Natural killer cell treated with Interleukin-12 subunit alpha and Interleukin-12 subunit beta and Interleukin-15 and Interleukin-18, amount 100 ng/mL, for 72 hours (primary cell): ENCODE results near the gene RHD. TPM values are rescaled to one million over a fixed set of nuclear protein-coding genes. Genes with fewer than 3 reads are reported as not detected.
A peak's percentile ranks its signal among the peaks of the same experiment; 100 is the strongest.
"Not testable (repeated sequence)": the region's sequence is repeated elsewhere in the genome, so short reads cannot be mapped to it uniquely, and the experiment has no call there.

Experiments used
- ATAC-seq, 2 donors: fragments of 150-1000 bp; cut with Tn5 transposase in 1 of 2; sonication (Bioruptor Pico), chemical (Tn5 transposase) in 1 of 2; 2 replicates each; pipeline ENCODE4 v1.10.0; 2021
- DNase-seq: peaks from one replicate; pipeline ENCODE4 v3.0.0; 2022; ENCODE audit warnings: low spot score
- H3K27ac Mint-ChIP-seq, 2 donors: 1 replicate in 1 of 2; 2 replicates in 1 of 2; pipeline ENCODE4 v1.8.0; 2022; ENCODE audit warnings: mixed read lengths in 2 of 2, mild to moderate bottlenecking in 1 of 2, moderate library complexity in 1 of 2
- H3K27me3 Mint-ChIP-seq, 2 donors: 1 replicate in 1 of 2; 2 replicates in 1 of 2; pipeline ENCODE4 v1.8.0; 2022; ENCODE audit warnings: mixed read lengths in 2 of 2
- H3K36me3 Mint-ChIP-seq: one replicate; pipeline ENCODE4 v1.8.0; 2022; ENCODE audit warnings: mixed read lengths
- H3K4me1 Mint-ChIP-seq, 2 donors: 1 replicate in 1 of 2; 2 replicates in 1 of 2; pipeline ENCODE4 v1.8.0; 2022; ENCODE audit warnings: low read depth in 2 of 2, mixed read lengths in 2 of 2, mild to moderate bottlenecking in 1 of 2
- H3K4me3 Mint-ChIP-seq: one replicate; pipeline ENCODE4 v1.8.0; 2022; ENCODE audit warnings: mixed read lengths
- H3K9me3 Mint-ChIP-seq: 2 replicates; pipeline ENCODE4 v1.8.0; 2022; ENCODE audit warnings: mixed read lengths
- total RNA-seq, 2 donors: library from RNA; stranded (reverse); gene quantifications; one replicate each; pipeline ENCODE4 v1.2.3, GENCODE V29; 2022

RHD gene
- total RNA-seq, 2 donors from 2014 or later = not detected

DNA sequence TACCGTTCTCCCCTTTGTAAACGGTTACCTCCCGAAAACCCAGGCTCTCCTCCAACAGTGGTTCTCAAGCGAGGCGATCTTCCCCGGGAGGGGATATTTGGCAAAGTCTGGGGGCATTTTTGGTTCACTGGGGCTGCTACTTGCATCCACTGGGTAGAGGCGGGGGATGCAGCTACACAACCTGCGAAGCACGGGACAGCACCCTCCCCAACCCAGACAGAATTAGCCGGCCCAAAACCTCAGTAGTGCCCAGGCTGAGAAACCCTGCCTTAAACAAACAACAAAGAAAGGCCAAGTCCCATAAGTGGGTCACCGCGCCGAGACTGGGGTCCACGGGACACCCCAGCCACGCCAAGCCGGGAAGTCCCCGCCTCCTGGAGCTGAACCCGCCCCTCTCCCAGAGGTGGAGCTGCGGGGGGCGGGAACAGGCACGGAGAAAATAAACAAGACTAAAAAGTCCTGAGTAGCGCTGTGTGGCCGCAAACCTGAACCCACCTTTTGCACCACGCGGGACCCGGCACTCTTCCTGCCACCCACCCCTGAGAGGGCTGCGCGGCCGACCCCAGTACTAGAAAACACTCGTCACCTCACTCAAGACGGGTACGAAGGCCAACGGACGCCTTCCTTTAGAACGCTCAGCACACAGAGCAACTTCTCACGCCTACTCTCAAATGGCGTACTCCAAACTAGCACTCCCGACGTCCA, 65.3 kb downstream of the RHD start:
- peak overlapping the region; percentile 93 for H3K4me3 Mint-ChIP-seq
- H3K4me1 Mint-ChIP-seq = peaks cover 14 to 36% of the 10 kb centered on the region in 2 donors
- peak overlapping the region; percentile 81 to 85 for H3K27ac Mint-ChIP-seq
- DNase-seq, H3K27me3 Mint-ChIP-seq, H3K36me3 Mint-ChIP-seq, H3K9me3 Mint-ChIP-seq: not testable (repeated sequence)
- peak; percentile 72 to 79 for ATAC-seq

DNA sequence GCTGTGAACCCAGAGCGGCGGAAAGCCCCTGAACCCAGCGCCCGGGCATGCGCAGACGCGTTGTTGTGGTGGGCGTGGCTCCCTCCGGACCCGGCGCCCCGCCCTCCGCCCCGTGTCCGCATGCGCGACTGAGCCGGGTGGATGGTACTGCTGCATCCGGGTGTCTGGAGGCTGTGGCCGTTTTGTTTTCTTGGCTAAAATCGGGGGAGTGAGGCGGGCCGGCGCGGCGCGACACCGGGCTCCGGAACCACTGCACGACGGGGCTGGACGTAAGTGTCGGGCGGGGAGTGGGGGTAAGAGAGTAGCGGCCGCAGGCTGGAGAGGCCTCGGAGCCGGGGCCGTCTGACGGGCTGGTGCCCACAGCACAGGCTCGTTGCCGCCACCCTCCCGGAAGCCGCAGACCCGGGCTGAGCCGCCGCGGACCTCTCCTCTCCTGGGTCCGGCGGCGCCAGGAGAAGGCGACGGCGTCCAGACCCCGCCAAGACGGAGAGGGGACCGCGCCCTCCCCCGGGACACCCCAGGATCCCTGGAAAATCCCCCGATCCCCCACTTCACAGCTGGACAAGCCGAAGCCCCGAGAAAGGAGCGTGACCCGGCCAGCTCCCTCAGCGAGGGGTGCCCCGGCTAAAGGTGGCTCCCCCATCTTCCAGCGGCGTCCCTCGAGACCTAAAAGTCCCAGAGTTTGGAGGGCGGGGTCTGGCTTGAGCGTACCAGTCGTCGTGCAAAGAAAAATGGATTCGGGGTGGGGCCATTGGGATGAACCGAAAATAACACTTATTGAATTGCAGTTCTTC, 66.1 kb downstream of the RHD start, which contains the start of gene TMEM50A:
Gene TMEM50A (plus strand): TSS at position 147 of the 794 bp plus-strand sequence. CDS start 2,153 bp downstream, outside the sequence.
- Mint-ChIP-seq H3K36me3 (peaks cover 4% of the 10 kb centered on the region), H3K27me3 (no peaks in the 10 kb centered on the region), H3K4me3 (peak within 1 kb of the TSS; percentile 93), H3K4me1 (peaks cover 19 to 38% of the 10 kb centered on the region in 2 donors), H3K27ac (peak within 1 kb of the TSS; percentile 85 to 88), H3K9me3 (no peaks in the 10 kb centered on the region)
- DNase-seq (peak; percentile 93), ATAC-seq (peak; percentile 91 to 94)

DNA sequence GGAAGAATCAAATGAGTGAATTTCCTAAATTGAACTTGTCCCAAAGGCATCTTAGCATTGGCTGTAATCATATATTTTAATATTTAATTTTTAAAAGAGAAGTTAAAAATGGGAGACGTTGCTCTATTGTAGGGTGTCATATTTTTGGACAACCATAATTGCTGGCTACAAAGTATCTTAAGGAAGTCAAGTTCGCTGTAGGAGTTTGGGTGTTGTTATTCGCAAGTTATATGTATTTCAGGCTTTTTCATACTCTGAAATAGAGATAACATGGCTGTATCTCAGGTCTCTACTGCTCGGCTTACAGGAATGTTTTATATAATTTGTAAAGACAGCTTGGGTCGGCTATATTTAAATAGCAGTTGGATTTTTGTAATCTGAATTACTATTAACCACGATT, 66.7 kb downstream of the RHD start:
- DNase-seq = no peak
- Mint-ChIP-seq H3K9me3 (no peaks in the 10 kb centered on the region), H3K4me3 (peak overlapping the region; percentile 93), H3K4me1 (peaks cover 25 to 43% of the 10 kb centered on the region in 2 donors), H3K27me3 (no peaks in the 10 kb centered on the region), H3K36me3 (peaks cover 10% of the 10 kb centered on the region), H3K27ac (peak overlapping the region; percentile 81 to 85)
- no peak for ATAC-seq

DNA sequence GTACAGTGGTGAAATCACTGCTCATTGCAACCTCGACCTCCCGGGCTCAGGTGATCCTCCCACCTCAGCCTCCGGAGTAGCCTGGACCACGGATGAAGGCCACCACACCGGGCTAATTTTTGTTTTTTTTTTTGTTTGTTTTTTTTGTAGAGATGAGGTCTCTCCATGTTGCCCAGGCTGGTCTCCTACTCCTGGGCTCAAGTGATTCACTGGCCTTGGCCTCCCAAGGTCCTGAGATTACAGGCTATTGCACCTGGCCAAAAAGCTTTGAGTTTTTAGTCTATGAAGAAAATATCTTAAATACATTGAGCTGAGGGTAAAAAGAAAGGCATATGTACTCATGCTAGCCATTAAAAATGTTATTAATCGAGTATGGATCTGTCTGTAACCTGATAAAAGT, 69.4 kb downstream of the RHD start:
- Mint-ChIP-seq H3K36me3 (peaks cover 10% of the 10 kb centered on the region), H3K9me3 (no peaks in the 10 kb centered on the region), H3K4me1 (peaks cover 27 to 38% of the 10 kb centered on the region in 2 donors), H3K27me3 (no peaks in the 10 kb centered on the region), H3K4me3 (no peak overlapping the region), H3K27ac (no peak overlapping the region)
- DNase-seq = no peak
- no peak for ATAC-seq

DNA sequence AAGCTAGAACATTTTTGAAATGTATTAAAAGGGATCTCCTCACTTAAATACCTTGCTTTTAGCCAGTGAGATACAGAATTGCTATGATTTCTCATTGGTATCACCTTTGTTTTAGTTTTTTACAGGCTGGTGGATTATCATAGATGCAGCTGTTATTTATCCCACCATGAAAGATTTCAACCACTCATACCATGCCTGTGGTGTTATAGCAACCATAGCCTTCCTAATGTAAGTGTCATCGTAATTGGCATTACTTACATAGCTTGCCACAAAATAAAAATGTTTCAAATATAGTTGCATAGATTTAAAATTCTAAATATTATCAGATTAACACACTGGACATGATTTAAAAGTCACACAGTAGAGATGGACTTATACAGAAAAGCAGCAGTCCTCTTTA, 70.5 kb downstream of the RHD start:
- Mint-ChIP-seq H3K27me3 (no peaks in the 10 kb centered on the region), H3K27ac (no peak overlapping the region), H3K4me1 (peaks cover 24 to 34% of the 10 kb centered on the region in 2 donors), H3K36me3 (peaks cover 16% of the 10 kb centered on the region), H3K4me3 (no peak overlapping the region), H3K9me3 (no peaks in the 10 kb centered on the region)
- no peak for DNase-seq
- ATAC-seq = no peak

DNA sequence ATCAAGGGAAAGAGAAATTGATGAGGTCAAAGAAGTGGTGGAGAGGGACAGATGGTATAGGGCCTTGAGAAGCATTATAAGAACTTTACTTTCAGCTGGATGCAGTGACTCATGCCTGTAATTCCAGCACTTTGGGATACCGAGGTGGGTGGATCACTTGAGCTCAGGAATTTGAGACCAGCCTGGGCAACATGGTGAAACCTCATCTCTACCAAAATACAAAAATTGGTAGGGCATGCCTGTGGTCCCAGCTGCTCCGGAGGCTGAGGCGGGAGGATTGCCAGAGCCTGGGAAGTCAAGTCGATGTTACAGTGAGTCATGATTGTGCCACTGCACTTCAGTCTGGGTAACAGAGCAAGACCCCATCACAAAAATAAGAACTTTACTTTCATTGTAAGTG, 71.6 kb downstream of the RHD start:
- DNase-seq (no peak), ATAC-seq (no peak)
- H3K27me3 Mint-ChIP-seq = no peaks in the 10 kb centered on the region
- peaks cover 16% of the 10 kb centered on the region for H3K36me3 Mint-ChIP-seq
- no peak overlapping the region for H3K27ac Mint-ChIP-seq
- peaks cover 27 to 34% of the 10 kb centered on the region in 2 donors for H3K4me1 Mint-ChIP-seq
- H3K9me3 Mint-ChIP-seq = no peaks in the 10 kb centered on the region
- no peak overlapping the region for H3K4me3 Mint-ChIP-seq

DNA sequence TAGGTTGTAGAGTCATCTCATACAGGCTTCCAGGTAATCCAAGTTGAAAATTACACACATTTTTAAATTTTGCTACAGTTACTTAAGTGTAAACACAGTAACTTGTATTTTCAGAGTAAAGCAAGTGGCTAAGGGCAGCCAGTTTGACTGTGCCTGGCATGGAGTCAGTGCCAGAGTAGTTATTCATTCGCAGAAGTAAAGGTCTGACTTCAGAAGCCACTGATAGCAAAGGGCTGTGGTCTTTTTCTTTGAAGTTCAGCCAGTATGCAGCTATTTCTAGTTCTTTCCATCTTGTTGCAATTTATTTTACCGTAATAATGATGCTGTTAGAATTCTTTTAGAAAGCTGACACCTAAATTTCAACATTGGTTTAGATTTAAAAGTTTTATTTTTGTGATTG, 75.2 kb downstream of the RHD start:
- Mint-ChIP-seq H3K4me3 (no peak overlapping the region), H3K4me1 (peaks cover 17% of the 10 kb centered on the region in 2 donors), H3K9me3 (no peaks in the 10 kb centered on the region), H3K27ac (no peak overlapping the region), H3K27me3 (no peaks in the 10 kb centered on the region), H3K36me3 (peaks cover 16% of the 10 kb centered on the region)
- DNase-seq = no peak
- no peak for ATAC-seq

DNA sequence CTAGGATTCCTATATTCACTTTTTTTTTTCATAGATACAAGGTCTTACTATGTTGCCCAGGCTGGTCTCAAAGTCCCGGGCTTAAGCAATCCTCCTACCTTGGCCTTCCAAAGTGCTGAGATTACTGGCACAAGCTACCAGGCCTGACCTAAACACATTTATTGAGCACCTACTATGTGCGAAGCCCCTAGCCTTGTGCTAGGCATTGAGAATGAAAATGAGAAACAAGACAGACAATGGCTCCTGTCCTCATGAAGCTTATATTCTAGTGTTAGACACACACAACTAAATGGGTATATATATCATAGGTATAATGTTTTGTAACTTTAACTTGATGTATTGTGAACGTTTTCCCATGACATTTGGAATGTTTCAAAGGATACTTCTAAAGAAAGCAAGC, 77.3 kb downstream of the RHD start:
- Mint-ChIP-seq H3K4me3 (no peak overlapping the region), H3K36me3 (peaks cover 6% of the 10 kb centered on the region), H3K27me3 (no peaks in the 10 kb centered on the region), H3K4me1 (peaks cover 5 to 6% of the 10 kb centered on the region in 2 donors), H3K9me3 (no peaks in the 10 kb centered on the region), H3K27ac (no peak overlapping the region)
- ATAC-seq = no peak
- no peak for DNase-seq

DNA sequence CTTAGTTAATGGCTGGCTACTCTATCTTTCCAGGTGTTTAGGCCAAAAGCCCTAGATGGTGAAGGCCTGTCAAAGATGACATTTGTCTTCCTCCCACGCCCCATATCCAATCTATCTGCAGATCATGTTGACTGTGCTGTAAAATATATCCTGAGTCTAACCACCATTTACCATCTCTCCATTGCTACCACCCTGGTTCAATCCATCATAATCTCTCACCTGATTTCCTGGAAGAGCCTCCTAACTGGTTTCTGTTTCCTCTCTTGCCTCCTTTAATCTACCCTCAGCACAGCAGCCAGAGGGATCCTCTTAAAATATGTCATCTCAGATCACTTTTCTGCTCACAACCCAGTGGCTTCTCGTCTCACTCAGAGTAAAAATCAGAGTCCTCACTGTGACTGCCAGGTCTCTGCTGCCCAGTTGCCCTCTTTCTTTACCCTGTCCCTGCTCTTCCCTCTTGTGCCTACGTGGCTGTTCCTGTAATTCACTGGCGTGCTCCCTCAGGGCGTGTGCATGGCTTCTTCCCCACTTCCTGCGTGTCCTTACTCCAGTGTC, 83.6 kb downstream of the RHD start:
- Mint-ChIP-seq H3K27ac (peak overlapping the region; percentile 52 to 60), H3K9me3 (no peaks in the 10 kb centered on the region), H3K36me3 (peaks cover 16% of the 10 kb centered on the region), H3K27me3 (no peaks in the 10 kb centered on the region), H3K4me3 (no peak overlapping the region), H3K4me1 (peaks cover 11 to 15% of the 10 kb centered on the region in 2 donors)
- DNase-seq = no peak
- no peak for ATAC-seq

DNA sequence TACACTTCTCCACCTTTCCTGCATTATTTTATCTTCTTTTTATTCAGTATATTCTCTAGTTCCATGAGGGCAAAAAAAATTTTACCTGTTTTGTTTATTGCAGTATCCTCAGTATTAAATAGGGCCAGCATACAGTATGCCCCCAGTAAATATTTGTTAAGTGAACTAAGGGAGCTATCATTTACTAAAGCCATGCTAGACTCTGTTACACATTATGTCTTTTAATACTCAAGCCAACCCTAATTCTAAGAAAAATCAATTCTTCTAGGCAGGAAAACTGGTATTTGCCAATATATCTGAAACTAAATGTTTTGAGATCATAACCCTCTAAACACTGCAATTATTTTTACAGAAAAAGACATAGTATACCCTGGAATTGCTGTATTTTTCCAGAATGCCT, 84.1 kb downstream of the RHD start:
- peak overlapping the region; percentile 52 to 60 for H3K27ac Mint-ChIP-seq
- DNase-seq = no peak
- no peaks in the 10 kb centered on the region for H3K27me3 Mint-ChIP-seq
- peaks cover 16% of the 10 kb centered on the region for H3K36me3 Mint-ChIP-seq
- no peaks in the 10 kb centered on the region for H3K9me3 Mint-ChIP-seq
- no peak overlapping the region for H3K4me3 Mint-ChIP-seq
- H3K4me1 Mint-ChIP-seq = peaks cover 14 to 15% of the 10 kb centered on the region in 2 donors
- ATAC-seq = no peak

DNA sequence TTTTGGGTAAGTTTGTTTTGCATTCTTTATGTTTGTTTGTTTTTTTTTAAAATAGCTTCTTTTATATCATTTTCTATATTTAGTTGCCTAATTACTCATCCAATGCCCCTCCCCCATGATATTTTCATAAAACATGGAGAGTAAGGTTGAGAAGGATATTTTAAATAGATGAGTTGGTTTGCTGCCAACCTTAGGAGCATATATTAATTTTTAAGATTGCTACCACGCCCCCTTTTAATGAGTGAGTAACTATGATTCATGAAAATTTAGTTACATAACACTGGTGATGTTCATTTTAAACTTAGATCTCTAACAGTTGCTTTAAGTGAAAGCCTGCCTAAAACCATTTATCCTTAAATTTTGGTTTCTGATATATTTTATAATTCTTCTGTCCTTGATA, 84.5 kb downstream of the RHD start:
- DNase-seq (no peak), ATAC-seq (no peak)
- Mint-ChIP-seq H3K4me1 (peaks cover 14 to 17% of the 10 kb centered on the region in 2 donors), H3K36me3 (peaks cover 18% of the 10 kb centered on the region), H3K27me3 (no peaks in the 10 kb centered on the region), H3K4me3 (peak overlapping the region; percentile 34), H3K27ac (peak overlapping the region; percentile 52 to 55), H3K9me3 (no peaks in the 10 kb centered on the region)

DNA sequence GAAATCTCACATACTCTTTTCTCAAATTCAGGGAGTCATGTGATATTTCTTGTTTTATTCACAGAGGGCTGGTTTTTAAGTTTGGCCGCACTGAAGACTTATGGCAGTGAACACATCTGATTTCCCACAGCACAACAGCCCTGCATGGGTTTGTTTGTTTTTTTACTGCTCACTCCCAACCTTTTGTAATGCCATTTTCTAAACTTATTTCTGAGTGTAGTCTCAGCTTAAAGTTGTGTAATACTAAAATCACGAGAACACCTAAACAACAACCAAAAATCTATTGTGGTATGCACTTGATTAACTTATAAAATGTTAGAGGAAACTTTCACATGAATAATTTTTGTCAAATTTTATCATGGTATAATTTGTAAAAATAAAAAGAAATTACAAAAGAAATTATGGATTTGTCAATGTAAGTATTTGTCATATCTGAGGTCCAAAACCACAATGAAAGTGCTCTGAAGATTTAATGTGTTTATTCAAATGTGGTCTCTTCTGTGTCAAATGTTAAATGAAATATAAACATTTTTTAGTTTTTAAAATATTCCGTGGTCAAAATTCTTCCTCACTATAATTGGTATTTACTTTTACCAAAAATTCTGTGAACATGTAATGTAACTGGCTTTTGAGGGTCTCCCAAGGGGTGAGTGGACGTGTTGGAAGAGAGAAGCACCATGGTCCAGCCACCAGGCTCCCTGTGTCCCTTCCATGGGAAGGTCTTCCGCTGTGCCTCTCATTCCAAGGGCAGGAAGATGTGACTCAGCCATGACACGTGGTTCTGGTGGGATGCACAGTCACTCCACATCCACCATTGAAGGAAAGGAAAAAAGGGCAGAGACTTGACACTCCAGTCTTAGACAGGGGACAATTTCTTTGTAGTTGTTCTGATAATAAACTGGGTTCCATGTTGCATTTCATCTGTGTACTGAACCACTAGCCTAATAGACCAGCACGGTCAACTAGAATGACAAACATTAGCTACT, 88.6 kb downstream of the RHD start:
- DNase-seq = no peak
- H3K4me1 Mint-ChIP-seq = peaks cover 11 to 13% of the 10 kb centered on the region in 2 donors
- H3K9me3 Mint-ChIP-seq = no peaks in the 10 kb centered on the region
- H3K27me3 Mint-ChIP-seq = no peaks in the 10 kb centered on the region
- H3K27ac Mint-ChIP-seq = no peak overlapping the region
- no peak overlapping the region for H3K4me3 Mint-ChIP-seq
- ATAC-seq = no peak
- peaks cover 17% of the 10 kb centered on the region for H3K36me3 Mint-ChIP-seq

DNA sequence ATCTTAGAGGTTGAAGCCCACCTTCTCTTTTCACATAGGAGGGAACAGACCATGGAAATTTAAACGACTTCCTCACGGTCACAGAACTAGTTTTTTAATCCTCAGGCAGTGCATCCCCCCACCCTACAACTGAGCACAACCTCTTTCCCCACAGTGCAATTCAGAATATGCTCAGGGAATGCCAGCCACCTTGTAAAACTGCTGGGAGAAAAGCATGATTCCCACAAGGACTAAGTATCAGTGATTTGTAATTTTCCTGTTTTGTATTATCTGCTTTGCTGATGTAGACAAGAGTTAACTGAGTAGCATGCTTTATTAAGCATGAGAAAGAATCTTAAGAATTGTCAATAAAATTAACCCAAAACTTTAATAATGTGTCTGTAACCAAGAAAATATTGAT, 89.6 kb downstream of the RHD start:
- Mint-ChIP-seq H3K4me3 (no peak overlapping the region), H3K27me3 (no peaks in the 10 kb centered on the region), H3K36me3 (peaks cover 11% of the 10 kb centered on the region), H3K9me3 (no peaks in the 10 kb centered on the region), H3K4me1 (peaks cover 6% of the 10 kb centered on the region in 2 donors), H3K27ac (peak overlapping the region in 1 of 2 donors; percentile 20)
- ATAC-seq = no peak
- no peak for DNase-seq
